ENCODE measurements around the gene CACNA1E.

CACNA1E gene

GRCh38 chr1:181493166-181493565, 9.8 kb downstream of the CACNA1E start:
- H2AFZ ChIP-seq (ENCODE audit: low read length): no peak overlapping the region
- no peaks in the 10 kb centered on the region for H3K79me2 ChIP-seq (ENCODE audit: insufficient read depth, low read length)
- no peak overlapping the region for H3K4me2 ChIP-seq (ENCODE audit: low read depth, low read length, poor library complexity, severe bottlenecking)
- no peaks in the 10 kb centered on the region for H3K4me1 ChIP-seq (ENCODE audit: insufficient read depth, low read length, poor library complexity, severe bottlenecking)
- H4K20me1 ChIP-seq (ENCODE audit: insufficient read depth, low read length, poor library complexity, severe bottlenecking): no peaks in the 10 kb centered on the region
- no peak overlapping the region for H3K9ac ChIP-seq (ENCODE audit: low read depth, low read length, poor library complexity, severe bottlenecking)
- no peak overlapping the region for H3K4me3 ChIP-seq (ENCODE audit: low read length, poor library complexity, severe bottlenecking)
- no peaks in the 10 kb centered on the region for H3K36me3 ChIP-seq (ENCODE audit: insufficient read depth, low read length)
- no peak for TF ChIP-seq EZH2phosphoT487 (IDR thresholded peaks at IDR 0.05; ENCODE audit: borderline replicate concordance)
- TF ChIP-seq, protein P1, sequence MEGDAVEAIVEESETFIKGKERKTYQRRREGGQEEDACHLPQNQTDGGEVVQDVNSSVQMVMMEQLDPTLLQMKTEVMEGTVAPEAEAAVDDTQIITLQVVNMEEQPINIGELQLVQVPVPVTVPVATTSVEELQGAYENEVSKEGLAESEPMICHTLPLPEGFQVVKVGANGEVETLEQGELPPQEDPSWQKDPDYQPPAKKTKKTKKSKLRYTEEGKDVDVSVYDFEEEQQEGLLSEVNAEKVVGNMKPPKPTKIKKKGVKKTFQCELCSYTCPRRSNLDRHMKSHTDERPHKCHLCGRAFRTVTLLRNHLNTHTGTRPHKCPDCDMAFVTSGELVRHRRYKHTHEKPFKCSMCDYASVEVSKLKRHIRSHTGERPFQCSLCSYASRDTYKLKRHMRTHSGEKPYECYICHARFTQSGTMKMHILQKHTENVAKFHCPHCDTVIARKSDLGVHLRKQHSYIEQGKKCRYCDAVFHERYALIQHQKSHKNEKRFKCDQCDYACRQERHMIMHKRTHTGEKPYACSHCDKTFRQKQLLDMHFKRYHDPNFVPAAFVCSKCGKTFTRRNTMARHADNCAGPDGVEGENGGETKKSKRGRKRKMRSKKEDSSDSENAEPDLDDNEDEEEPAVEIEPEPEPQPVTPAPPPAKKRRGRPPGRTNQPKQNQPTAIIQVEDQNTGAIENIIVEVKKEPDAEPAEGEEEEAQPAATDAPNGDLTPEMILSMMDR (conservative IDR thresholded peaks at IDR 0.05; ENCODE audit: low read length): no peak
- no peaks in the 10 kb centered on the region for H3F3A ChIP-seq (ENCODE audit: low read depth)
- H3K9me2 ChIP-seq (replicated peaks; ENCODE audit: low read depth, low read length): no peaks in the 10 kb centered on the region
- no peaks in the 10 kb centered on the region for H3K9me3 ChIP-seq (ENCODE audit: insufficient read depth, low read depth, low read length)
- no peaks in the 10 kb centered on the region for H3K27me3 ChIP-seq (ENCODE audit: insufficient read depth, low read length, poor library complexity, severe bottlenecking)

DNA sequence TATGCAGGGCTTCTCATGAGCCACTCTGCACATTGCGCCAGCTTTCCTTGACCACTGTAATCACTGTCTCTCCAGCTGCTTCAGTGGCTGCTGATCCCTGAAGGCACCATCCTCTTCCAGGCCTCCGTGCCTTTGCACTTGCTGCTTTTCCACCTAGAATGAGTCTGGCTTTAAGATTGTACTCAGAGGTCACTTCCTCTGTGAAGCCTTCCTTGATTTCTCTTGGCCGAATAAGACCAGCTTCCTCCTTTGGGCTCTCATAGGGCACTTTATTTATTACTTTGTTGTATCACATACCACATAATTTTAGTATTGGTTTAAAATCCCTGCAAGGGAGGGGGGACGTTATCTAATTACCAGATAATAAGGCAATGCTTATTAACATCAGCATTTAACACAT, 10.6 kb downstream of the CACNA1E start:
- no peaks in the 10 kb centered on the region for H3K36me3 ChIP-seq (ENCODE audit: insufficient read depth, low read length)
- no peaks in the 10 kb centered on the region for H3K9me2 ChIP-seq (replicated peaks; ENCODE audit: low read depth, low read length)
- no peak for TF ChIP-seq EZH2phosphoT487 (IDR thresholded peaks at IDR 0.05; ENCODE audit: borderline replicate concordance)
- TF ChIP-seq, protein P1 (conservative IDR thresholded peaks at IDR 0.05; ENCODE audit: low read length): no peak
- no peak overlapping the region for H3K4me2 ChIP-seq (ENCODE audit: low read depth, low read length, poor library complexity, severe bottlenecking)
- no peak overlapping the region for H3K4me3 ChIP-seq (ENCODE audit: low read length, poor library complexity, severe bottlenecking)
- no peaks in the 10 kb centered on the region for H3K4me1 ChIP-seq (ENCODE audit: insufficient read depth, low read length, poor library complexity, severe bottlenecking)
- no peaks in the 10 kb centered on the region for H3K9me3 ChIP-seq (ENCODE audit: insufficient read depth, low read depth, low read length)
- H3K9ac ChIP-seq (ENCODE audit: low read depth, low read length, poor library complexity, severe bottlenecking): no peak overlapping the region
- no peak overlapping the region for H2AFZ ChIP-seq (ENCODE audit: low read length)
- H3K79me2 ChIP-seq (ENCODE audit: insufficient read depth, low read length): no peaks in the 10 kb centered on the region
- H3F3A ChIP-seq (ENCODE audit: low read depth): no peaks in the 10 kb centered on the region
- H3K27me3 ChIP-seq (ENCODE audit: insufficient read depth, low read length, poor library complexity, severe bottlenecking): no peaks in the 10 kb centered on the region
- no peaks in the 10 kb centered on the region for H4K20me1 ChIP-seq (ENCODE audit: insufficient read depth, low read length, poor library complexity, severe bottlenecking)

GRCh38 chr1:181496759-181497158, 13.4 kb downstream of the CACNA1E start:
- no peak overlapping the region for H3K4me2 ChIP-seq (ENCODE audit: low read depth, low read length, poor library complexity, severe bottlenecking)
- H3K4me3 ChIP-seq (ENCODE audit: low read length, poor library complexity, severe bottlenecking): no peak overlapping the region
- H3K27me3 ChIP-seq (ENCODE audit: insufficient read depth, low read length, poor library complexity, severe bottlenecking): no peaks in the 10 kb centered on the region
- H3K36me3 ChIP-seq (ENCODE audit: insufficient read depth, low read length): no peaks in the 10 kb centered on the region
- no peaks in the 10 kb centered on the region for H4K20me1 ChIP-seq (ENCODE audit: insufficient read depth, low read length, poor library complexity, severe bottlenecking)
- H2AFZ ChIP-seq (ENCODE audit: low read length): no peak overlapping the region
- no peaks in the 10 kb centered on the region for H3K4me1 ChIP-seq (ENCODE audit: insufficient read depth, low read length, poor library complexity, severe bottlenecking)
- no peak overlapping the region for H3K9ac ChIP-seq (ENCODE audit: low read depth, low read length, poor library complexity, severe bottlenecking)
- TF ChIP-seq, protein P1 (conservative IDR thresholded peaks at IDR 0.05; ENCODE audit: low read length): no peak
- TF ChIP-seq EZH2phosphoT487 (IDR thresholded peaks at IDR 0.05; ENCODE audit: borderline replicate concordance): no peak
- no peaks in the 10 kb centered on the region for H3F3A ChIP-seq (ENCODE audit: low read depth)
- no peaks in the 10 kb centered on the region for H3K79me2 ChIP-seq (ENCODE audit: insufficient read depth, low read length)
- no peaks in the 10 kb centered on the region for H3K9me3 ChIP-seq (ENCODE audit: insufficient read depth, low read depth, low read length)
- no peaks in the 10 kb centered on the region for H3K9me2 ChIP-seq (replicated peaks; ENCODE audit: low read depth, low read length)

Data from Loucy (cell line).